Stimulated activated CD4-positive, alpha-beta T cell treated with anti-CD3 and anti-CD28 coated beads, Interleukin-1b, Interleukin-23, amount 100 ng/mL, for 1 hour (primary cell): Measurements from ENCODE around the gene LCLAT1.
A peak's percentile ranks its signal among the peaks of the same experiment; 100 is the strongest.

Source experiments
- DNase-seq, 2 donors: peaks; one replicate each; pipeline ENCODE4 v3.0.0-alpha.2; 2020; ENCODE audit warnings: low read depth in 2 of 2

LCLAT1 gene

DNA sequence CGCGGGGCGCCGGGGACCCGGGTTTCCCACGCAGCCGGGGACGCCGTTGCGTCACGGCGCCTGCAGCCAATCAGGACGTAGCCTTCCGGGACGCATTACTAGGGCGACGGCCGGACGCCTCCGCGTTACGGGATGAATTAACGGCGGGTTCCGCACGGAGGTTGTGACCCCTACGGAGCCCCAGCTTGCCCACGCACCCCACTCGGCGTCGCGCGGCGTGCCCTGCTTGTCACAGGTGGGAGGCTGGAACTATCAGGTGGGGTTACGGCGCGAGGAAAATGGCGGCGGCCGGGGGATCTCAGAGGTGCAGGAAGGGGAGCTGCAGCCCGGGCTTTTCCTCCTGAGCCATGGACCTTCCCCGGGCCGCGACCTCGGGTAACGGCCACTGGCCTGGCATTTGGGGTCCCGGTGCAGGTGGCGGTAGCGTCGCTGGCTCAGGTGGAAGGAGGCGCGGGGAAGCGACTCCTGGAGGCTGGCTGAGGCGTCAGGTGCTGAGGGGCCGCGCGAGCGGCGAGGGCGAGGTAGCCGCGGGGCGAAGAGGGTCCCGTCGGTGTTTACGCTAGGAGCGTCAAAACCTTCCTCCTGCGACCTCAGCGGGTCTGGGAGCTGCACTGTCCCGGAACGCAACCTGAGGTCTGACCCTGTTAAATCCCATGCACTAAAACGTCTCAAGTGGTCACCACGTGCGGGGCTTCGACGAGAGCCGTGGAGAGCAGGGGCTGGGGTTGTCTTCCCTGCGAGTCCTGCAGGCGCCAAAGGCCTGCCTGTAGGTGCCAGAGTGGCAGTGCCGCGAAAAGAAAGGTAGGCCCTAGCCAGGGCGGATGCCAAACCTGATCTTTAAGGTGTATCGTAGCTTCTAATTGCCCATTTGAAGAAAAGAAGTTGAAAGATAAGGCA, at the start of gene LCLAT1:
LCLAT1 (plus strand) TSS at position 98 of the 897 bp plus-strand sequence. CDS start 78,345 bp downstream, outside the sequence.
- DNase-seq: peak; percentile 45 to 69

GRCh38 chr2:30398084-30398873, 48.8 kb upstream of the LCLAT1 start:
- DNase-seq: no peak

DNA sequence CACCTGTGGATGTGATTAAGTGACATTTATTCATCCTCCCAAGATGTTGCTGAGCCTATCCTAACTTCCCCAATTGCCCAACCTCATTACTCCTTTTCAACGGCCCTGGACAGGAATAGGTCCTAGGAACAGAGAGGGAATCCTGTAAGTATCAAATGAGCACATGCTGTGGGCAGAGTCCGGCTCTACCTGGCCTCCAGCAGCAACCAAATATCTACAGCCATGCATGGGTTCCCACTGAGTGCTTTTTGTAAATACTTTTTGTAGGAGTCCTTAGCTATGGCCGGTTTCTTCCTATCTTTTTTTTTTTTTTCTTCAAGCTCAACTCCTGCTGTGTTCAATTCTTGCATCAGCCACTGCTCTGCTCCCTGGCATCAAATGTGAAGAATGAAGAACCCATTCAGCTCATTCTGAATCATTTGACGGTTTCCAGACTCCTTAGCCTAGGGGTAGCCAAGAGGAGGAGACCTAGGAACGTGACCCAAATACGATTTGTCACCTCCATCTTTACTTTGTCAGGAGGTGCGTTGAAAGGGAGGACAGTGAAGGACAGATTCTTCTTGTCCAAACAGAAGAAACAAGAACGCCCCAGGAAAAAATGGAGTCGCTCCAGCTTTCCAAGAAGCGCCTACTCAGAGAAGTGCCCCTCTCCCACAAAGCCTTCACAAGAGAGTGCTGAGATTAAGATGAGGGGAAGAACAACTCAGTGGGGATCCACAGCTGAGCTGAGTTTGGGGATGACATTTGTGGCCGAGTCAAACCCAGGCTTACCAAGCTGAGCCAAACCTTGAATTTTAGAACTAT, 46.7 kb upstream of the LCLAT1 start:
- no peak for DNase-seq

DNA sequence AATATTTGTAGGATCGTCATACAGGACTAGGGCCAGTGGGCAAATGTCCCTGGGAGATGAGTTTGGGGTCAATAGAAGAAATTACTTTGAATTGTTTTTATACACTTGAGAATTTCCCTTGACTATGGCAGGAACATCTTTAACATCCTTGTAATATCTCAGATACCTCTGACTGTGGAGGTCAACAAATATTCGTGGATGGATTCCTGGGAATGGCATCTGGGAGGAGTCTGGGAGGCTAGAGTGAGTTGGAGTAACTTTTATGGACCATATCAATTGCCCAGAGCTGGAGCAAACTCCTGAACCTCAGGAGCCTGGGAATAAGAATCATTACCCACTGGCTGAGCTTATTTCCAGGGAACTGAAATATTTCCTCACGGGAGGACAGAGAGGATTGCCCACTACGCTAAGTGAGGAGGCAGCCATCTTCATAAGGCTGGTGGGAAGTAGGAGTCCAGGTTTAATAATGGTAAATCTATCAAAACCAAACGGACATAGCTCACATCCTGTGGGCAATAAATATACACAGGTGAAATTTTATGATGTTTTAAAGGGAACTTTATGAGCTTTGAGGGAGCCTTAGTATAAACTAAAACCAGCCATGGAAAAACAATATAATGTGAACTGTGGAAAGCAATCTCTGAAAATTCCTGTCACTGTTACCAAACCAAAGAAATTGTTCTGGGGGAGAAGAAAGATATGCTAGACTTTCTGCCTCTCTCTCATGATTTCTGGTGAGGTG, 44.4 kb upstream of the LCLAT1 start:
- no peak for DNase-seq

DNA sequence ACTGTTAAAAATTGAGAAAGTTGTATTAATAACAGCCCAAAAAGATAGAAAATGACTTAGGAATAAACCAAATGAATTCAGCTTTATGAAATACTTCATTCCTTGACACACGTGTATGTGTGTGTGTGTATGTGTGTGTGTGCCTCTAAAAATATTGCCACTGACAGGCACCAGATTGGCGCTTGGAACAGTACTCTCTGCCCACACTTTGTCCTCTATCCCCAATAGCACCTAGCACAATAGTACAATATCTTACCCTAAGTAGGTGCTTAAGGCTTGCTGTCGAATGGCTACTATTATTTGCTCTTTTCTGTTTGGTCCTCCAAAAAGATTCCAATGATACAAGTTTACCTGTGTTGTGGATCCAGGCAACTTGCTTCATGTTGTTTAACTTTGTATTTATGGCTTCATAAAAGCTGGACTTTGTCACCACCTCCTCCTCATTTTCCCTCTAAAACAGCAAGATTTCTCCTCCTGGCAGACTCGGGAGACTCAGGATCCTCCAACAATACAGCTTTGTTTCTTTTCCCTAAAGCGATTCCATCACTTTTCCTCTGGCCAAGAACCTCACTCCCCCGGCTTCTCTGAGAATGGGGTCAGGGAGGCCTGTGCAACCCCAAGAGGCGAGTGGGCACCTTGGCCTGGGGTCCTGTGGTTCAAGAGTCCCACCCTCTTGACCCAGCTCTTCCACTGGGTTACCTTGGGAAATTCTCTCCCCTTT, 43.3 kb upstream of the LCLAT1 start:
- no peak for DNase-seq

GRCh38 chr2:30404319-30405259, 42.5 kb upstream of the LCLAT1 start:
- no peak for DNase-seq

DNA sequence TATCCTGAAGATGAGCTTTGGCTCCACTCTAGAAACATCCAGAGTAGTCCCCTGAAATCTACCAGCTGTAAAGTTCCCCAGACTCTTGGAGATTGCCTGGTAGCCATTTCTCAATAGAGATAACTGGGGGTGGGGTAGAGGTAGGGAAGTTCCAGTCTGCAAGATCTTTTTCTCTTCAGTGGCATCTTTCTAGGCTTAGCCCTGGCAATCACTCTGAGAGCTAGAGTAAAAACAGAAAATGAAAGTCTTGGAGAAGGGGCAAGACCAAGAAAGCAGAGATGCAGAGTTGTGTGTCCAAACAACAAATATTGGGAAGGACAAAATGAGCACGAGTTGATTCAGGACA, 41.8 kb upstream of the LCLAT1 start:
- DNase-seq: no peak

GRCh38 chr2:30406853-30407252, 40.2 kb upstream of the LCLAT1 start:
- no peak for DNase-seq

GRCh38 chr2:30408961-30409387, 38.1 kb upstream of the LCLAT1 start:
- no peak for DNase-seq

DNA sequence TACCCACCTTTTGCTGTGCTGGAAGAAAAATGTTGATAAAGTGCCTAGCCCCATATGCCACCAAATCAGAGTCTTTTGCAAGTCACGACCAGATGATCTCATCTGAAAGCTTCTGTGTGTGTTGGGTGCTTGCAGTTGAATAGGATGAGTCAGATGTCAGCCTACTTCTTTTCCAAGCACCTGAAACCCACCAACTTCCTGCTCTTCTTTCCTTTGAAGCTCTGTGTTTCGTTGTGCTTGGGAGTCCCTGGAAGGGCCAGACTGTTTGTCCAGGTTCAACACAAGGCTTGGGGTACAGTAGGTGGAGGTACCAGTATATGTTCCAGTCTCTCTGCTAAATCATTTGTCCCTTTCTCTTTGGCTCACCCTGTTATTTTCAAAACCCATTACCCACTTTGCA, 36.8 kb upstream of the LCLAT1 start:
- DNase-seq: no peak

DNA sequence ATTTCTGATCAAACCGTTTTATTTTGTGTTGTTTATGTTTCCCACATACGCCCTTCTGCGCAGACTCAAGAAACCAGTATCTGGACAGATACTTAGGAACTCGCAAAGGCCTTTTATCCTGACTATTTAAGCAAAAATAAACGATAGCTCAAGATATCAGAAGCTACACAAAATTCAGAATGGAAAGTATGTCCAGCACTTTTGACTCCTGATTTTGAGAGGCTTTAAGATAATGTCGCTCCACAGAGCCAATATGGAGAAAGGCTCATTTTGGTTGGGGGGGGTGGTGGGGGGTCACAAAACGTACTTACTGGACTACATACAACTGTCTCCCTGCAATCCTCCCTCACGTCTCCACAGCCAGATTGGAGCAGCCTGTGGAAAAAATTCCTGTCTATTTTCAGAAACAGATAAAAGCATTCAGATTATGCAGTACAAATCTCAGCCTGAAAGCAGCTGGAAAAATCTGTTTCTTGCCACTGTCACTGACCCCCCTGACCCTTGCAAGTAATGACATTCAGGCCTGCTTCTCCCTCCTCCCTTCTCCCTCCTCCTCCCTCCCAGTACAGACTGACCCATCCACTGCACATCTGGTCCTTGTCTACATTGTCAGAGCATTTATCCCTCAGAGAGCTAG, 34.9 kb upstream of the LCLAT1 start:
- DNase-seq: no peak

DNA sequence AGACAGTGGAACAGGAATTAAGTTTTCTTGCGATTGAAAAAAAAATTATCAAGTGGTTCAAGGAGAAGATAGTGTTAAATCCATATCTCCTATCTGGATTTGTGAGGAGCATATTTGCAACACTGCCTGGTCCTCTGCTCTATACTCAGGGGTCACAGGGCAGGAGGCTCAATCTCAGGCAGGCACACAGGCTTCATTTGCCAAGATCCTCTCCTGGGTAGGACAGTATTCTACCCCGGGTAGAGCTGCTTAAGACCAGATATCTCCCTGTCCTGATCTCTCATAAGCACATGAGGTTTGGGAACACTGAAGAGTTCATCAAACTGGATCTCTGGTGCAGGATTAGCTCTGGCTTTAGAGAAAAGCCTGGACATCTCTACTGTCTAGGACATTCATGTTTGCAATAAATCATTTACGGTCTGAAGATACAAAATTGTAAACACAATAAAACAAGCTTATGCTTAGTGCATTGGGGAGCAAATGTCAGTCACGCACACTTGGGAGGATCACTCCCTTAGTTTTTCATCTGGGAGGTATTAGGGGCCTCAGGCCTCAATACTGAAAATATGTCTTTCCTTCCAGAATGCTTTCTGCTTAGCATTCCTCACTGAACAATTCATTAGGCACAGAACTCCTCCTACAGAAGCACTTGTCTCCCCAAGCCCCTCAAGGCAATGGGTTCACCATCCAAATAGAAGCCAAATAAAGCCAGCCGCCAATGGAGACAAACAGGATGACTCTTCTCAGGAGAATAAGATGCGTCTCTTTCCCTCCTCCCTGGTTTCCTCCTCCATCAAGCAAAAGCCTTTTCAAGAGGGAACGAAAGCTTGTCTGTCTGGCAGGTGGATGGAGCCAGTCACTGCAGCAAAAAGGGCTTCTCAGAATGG, 34.1 kb upstream of the LCLAT1 start:
- DNase-seq: no peak

GRCh38 chr2:30414961-30415360, 32.1 kb upstream of the LCLAT1 start:
- DNase-seq: no peak

DNA sequence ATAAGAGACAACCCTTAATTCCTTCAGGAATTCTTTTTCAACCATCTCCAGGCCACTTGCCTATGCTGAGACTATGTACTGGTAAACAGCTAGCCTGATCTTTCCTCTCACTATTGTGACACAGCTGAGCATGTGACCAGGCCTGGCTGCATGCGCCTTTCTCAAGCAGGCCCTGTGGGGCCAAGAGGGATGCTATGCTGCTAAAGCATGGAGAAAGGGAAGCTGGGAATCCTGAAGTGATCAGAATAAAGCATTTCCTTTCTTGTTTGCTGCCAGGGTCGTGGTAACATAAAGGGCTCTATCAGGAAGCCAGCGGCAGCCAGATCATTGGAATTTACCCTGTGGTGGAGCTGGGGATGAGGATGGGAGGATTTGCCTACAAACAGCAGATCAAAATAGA, 29.8 kb upstream of the LCLAT1 start:
- no peak for DNase-seq

DNA sequence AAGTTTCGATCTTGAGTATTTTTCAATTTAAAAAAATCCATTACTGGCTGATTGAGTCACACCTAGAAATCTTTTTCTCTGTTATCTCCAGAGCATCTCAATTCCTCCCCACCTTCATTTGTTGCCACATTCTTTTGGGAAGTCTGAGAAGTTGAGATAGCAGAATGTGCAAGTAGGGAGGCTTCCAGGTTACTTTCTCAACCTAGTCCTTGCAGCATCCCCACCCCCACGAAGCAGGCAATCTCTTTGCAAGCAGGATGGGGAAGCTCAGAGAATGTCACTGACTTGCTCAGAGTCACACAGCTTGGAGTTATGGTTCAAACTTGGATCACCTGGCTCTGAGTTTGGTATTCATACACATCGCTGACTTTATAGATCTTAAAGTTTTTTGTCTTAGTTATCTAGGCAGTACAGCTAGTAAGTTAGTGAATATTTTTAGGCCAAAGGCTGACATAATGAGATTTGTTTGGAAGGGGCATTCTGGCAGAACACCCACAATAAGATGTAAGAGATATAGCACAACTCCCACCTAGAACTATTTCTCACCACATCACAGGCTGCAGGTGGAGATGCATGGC, 25.9 kb upstream of the LCLAT1 start:
- no peak for DNase-seq

- DNase-seq: no peak
Measured at GRCh38 chr2:30421604-30422443, 25.2 kb upstream of the LCLAT1 start.
